ENCODE measurements around the gene KCNIP3. TPM values are rescaled to one million over a fixed set of nuclear protein-coding genes. Genes with fewer than 3 reads are reported as not detected.

The KCNIP3 gene
- polyA plus RNA-seq, 1 of the 3 experiments (the other 2 are of a cell fraction), result 0.97 TPM

DNA sequence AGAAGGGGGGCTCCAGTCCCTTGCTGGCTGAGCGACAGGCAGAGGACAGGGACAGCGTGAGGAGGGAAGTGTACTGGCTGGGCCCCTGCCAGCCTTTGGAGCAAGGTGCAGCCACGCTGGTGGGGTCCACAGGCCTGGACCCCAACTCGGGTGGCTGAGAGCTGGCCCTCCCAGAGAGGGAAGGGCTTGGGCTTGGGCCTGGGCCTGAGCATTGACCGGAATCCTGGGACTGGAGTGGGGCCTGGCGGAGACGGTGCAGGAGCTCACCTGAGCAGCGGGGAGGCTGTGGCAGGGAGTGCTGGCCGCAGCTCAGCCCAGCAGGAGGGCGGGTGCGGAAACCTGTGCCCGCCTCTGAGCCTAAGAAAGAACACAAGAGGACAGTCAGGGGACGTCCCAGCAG, 27.9 kb downstream of the KCNIP3 start:
- ChIA-PET POLR2A (no interaction called here), CTCF (interaction anchor here (1.0 to 2.9 kb wide), 4 partner anchors 12 to 93 kb away, joined by 3 to 7 read pairs (median 4); no protein-coding TSS in a partner anchor)
- Histone ChIP-seq H4K20me1 (ENCODE audit: insufficient read depth) (no peaks in the 10 kb centered on the region), H3K79me2 (ENCODE audit: insufficient read depth) (no peaks in the 10 kb centered on the region), H3K27ac (ENCODE audit: low read depth in 2 of 2, low read length in 1 of 2) (no peak overlapping the region), H3K9me3 (no peaks in the 10 kb centered on the region), H3K36me3 (replicated peaks in 1 of 2; ENCODE audit: control insufficient read depth in 1 of 2, insufficient read depth in 2 of 2, low read length in 1 of 2) (no peaks in the 10 kb centered on the region), H3K9ac (no peak overlapping the region), H3K4me2 (no peak overlapping the region), H3F3A (replicated peaks; ENCODE audit: insufficient read depth) (no peaks in the 10 kb centered on the region), H3K9me2 (no peaks in the 10 kb centered on the region), H3K4me3 (ENCODE audit: low read depth in 2 of 2, low read length in 1 of 2) (no peak overlapping the region), H2AFZ (ENCODE audit: low read depth) (no peak overlapping the region), H3K27me3 (ENCODE audit: insufficient read depth) (no peaks in the 10 kb centered on the region), H3K4me1 (ENCODE audit: control insufficient read depth in 1 of 2, insufficient read depth in 2 of 2, low read depth in 1 of 2, low read length in 1 of 2) (no peaks in the 10 kb centered on the region)
- WGBS (ENCODE audit: low lambda C conversion rate), result 84% methylated on average over 13 of the region's 13 CpGs
- no peak for TF ChIP-seq EZH2phosphoT487 (IDR thresholded peaks at IDR 0.05; ENCODE audit: borderline replicate concordance, low read depth)
- TF ChIP-seq, protein P1, sequence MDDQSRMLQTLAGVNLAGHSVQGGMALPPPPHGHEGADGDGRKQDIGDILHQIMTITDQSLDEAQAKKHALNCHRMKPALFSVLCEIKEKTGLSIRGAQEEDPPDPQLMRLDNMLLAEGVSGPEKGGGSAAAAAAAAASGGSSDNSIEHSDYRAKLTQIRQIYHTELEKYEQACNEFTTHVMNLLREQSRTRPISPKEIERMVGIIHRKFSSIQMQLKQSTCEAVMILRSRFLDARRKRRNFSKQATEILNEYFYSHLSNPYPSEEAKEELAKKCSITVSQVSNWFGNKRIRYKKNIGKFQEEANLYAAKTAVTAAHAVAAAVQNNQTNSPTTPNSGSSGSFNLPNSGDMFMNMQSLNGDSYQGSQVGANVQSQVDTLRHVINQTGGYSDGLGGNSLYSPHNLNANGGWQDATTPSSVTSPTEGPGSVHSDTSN (IDR thresholded peaks at IDR 0.05), result no peak
- TF ChIP-seq, protein P2, sequence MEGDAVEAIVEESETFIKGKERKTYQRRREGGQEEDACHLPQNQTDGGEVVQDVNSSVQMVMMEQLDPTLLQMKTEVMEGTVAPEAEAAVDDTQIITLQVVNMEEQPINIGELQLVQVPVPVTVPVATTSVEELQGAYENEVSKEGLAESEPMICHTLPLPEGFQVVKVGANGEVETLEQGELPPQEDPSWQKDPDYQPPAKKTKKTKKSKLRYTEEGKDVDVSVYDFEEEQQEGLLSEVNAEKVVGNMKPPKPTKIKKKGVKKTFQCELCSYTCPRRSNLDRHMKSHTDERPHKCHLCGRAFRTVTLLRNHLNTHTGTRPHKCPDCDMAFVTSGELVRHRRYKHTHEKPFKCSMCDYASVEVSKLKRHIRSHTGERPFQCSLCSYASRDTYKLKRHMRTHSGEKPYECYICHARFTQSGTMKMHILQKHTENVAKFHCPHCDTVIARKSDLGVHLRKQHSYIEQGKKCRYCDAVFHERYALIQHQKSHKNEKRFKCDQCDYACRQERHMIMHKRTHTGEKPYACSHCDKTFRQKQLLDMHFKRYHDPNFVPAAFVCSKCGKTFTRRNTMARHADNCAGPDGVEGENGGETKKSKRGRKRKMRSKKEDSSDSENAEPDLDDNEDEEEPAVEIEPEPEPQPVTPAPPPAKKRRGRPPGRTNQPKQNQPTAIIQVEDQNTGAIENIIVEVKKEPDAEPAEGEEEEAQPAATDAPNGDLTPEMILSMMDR (IDR thresholded peaks at IDR 0.05), result no peak
- TF ChIP-seq NRF1 (IDR thresholded peaks at IDR 0.05; ENCODE audit: low read depth, low read length), result no peak
- no peak for TF ChIP-seq TEAD4 (IDR thresholded peaks at IDR 0.05; ENCODE audit: borderline replicate concordance, insufficient read depth)
- DNase-seq, result no peak

DNA sequence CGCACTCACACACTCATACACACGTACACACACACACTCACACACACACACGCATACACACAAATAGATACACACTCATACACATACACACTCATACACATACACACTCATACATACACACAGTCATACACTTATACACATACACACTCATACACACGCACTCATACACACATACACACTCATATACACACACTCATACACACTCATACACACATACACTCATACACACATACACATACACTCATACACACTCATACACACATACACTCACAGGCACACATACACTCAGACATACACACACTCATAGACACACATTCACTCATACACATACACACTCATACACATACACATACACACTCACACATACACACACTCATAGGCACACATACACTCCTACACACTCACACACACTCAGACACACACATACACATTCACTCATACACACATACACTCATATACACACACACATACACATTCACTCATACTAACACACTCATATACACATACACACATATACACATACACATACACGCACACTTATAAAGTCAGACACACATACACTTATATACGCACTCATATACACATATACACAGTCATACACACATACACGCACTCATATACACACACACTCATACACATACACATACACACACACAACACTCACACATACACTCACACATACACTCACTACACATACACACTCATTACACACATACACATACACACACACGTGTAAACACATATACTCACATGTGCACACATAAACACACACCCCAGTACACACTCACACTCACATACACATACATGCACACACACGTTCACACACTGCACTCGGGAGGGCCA, 28.7 kb downstream of the KCNIP3 start:
- Histone ChIP-seq H3F3A (replicated peaks; ENCODE audit: insufficient read depth) (no peaks in the 10 kb centered on the region), H3K27ac (ENCODE audit: low read depth in 2 of 2, low read length in 1 of 2) (no peak overlapping the region), H3K79me2 (ENCODE audit: insufficient read depth) (no peaks in the 10 kb centered on the region), H3K4me3 (ENCODE audit: low read depth in 2 of 2, low read length in 1 of 2) (no peak overlapping the region), H3K36me3 (replicated peaks in 1 of 2; ENCODE audit: control insufficient read depth in 1 of 2, insufficient read depth in 2 of 2, low read length in 1 of 2) (no peaks in the 10 kb centered on the region), H2AFZ (ENCODE audit: low read depth) (no peak overlapping the region), H3K27me3 (ENCODE audit: insufficient read depth) (no peaks in the 10 kb centered on the region), H3K9ac (no peak overlapping the region), H3K9me3 (no peaks in the 10 kb centered on the region), H3K9me2 (no peaks in the 10 kb centered on the region), H3K4me1 (ENCODE audit: control insufficient read depth in 1 of 2, insufficient read depth in 2 of 2, low read depth in 1 of 2, low read length in 1 of 2) (no peaks in the 10 kb centered on the region; a peak in 1 of 4 replicates), H4K20me1 (ENCODE audit: insufficient read depth) (no peaks in the 10 kb centered on the region), H3K4me2 (no peak overlapping the region)
- no peak for DNase-seq
- no peak for TF ChIP-seq POLR2AphosphoS5 (IDR thresholded peaks at IDR 0.05; ENCODE audit: low read depth, low read length)
- POLR2A ChIA-PET, result no interaction called here
- WGBS (ENCODE audit: low lambda C conversion rate), result 84% methylated on average over 10 of the region's 10 CpGs
- CTCF ChIA-PET, result interaction anchor here (1.0 to 2.9 kb wide), 3 partner anchors 13 to 94 kb away, joined by 4 to 7 read pairs (median 4); no protein-coding TSS in a partner anchor
